H1 (cell line): ENCODE results near the gene LRTM2. TPM values are rescaled to one million over a fixed set of nuclear protein-coding genes. Genes with fewer than 3 reads are reported as not detected.

Source experiments
- CTCF ChIA-PET: fragments of 300-600 bp; sonication (Branson Sonifier 250); formaldehyde crosslinking; loops from one replicate; lab custom pipeline; 2021; ENCODE audit not compliant: partially characterized antibody; lab: Charles Lee
- POLR2A ChIA-PET: fragments of 300-600 bp; sonication (Branson Sonifier 250); formaldehyde crosslinking; loops from one replicate; lab custom pipeline; 2021; ENCODE audit warnings: inconsistent platforms; ENCODE audit not compliant: partially characterized antibody; lab: Charles Lee
- DNase-seq, 2 experiments: peaks; one replicate each; pipeline versions ENCODE4 v3.0.0 to v3.0.0-alpha.2; 2010 to 2022; ENCODE audit warnings: low spot score in 2 of 2, low read depth in 1 of 2, mixed read lengths in 1 of 2
- FAIRE-seq: peaks from 2 replicates; lab custom pipeline; 2011; peaks lifted over from hg19 to GRCh38; lab: Jason Lieb, UNC
- H2AFZ ChIP-seq: 2 replicates; pipeline ENCODE4 v1.8.1; 2012; ENCODE audit warnings: low read length, inconsistent platforms
- H2AK5ac ChIP-seq: 2 replicates; pipeline ENCODE4 v1.6.1; 2013; ENCODE audit warnings: low read depth, low read length
- H2BK120ac ChIP-seq: replicated peaks from 2 replicates; pipeline ENCODE3; 2013; ENCODE audit warnings: low read depth, low read length, inconsistent platforms
- H2BK12ac ChIP-seq: 2 replicates; pipeline ENCODE4 v1.6.1; 2013; ENCODE audit warnings: low read depth, low read length
- H2BK15ac ChIP-seq: 2 replicates; pipeline ENCODE4 v1.6.1; 2013; ENCODE audit warnings: low read length
- H2BK20ac ChIP-seq: 2 replicates; pipeline ENCODE4 v1.6.1; 2013; ENCODE audit warnings: low read length
- H2BK5ac ChIP-seq: 2 replicates; pipeline ENCODE4 v1.6.1; 2013; ENCODE audit warnings: low read depth, low read length
- H3K14ac ChIP-seq: 2 replicates; pipeline ENCODE4 v1.6.1; 2013; ENCODE audit warnings: inconsistent platforms; ENCODE audit not compliant: insufficient read length
- H3K18ac ChIP-seq: 2 replicates; pipeline ENCODE4 v1.6.1; 2013; ENCODE audit warnings: low read length; ENCODE audit errors: extremely low read depth
- H3K23ac ChIP-seq: 2 replicates; pipeline ENCODE4 v1.6.1; 2013; ENCODE audit warnings: inconsistent platforms; ENCODE audit not compliant: insufficient read length
- H3K23me2 ChIP-seq: 2 replicates; pipeline ENCODE4 v1.6.1; 2013; ENCODE audit warnings: low read depth, low read length
- H3K27ac ChIP-seq: 2 replicates; pipeline ENCODE4 v1.6.1; 2011; ENCODE audit warnings: low read depth, low read length, inconsistent platforms
- H3K27me3 ChIP-seq, 4 experiments: replicated peaks in 1 of 4; 1 replicate in 1 of 4; 2 replicates in 3 of 4; pipeline versions ENCODE4 v1.6.1 to v1.8.1; 2011 to 2013; ENCODE audit warnings: low read length in 3 of 4, mild to moderate bottlenecking in 3 of 4, inconsistent platforms in 2 of 4, mixed read lengths in 2 of 4, moderate library complexity in 1 of 4; ENCODE audit not compliant: control insufficient read depth in 3 of 4, insufficient read depth in 3 of 4; ENCODE audit errors: extremely low read depth in 1 of 4
- H3K36me3 ChIP-seq, 4 experiments: 2 replicates each; pipeline versions ENCODE4 v1.6.1 to v1.8.1; 2011 to 2013; ENCODE audit warnings: mild to moderate bottlenecking in 4 of 4, low read length in 3 of 4, moderate library complexity in 2 of 4, control low read depth in 1 of 4, inconsistent platforms in 1 of 4; ENCODE audit not compliant: insufficient read depth in 4 of 4, control insufficient read depth in 2 of 4
- H3K4ac ChIP-seq: replicated peaks from 2 replicates; pipeline ENCODE3; 2013; ENCODE audit warnings: low read length, low read depth, mixed read lengths, inconsistent platforms; ENCODE audit not compliant: insufficient read length
- H3K4me1 ChIP-seq, 4 experiments: replicated peaks in 1 of 4; 1 replicate in 1 of 4; 2 replicates in 3 of 4; pipeline versions ENCODE4 v1.6.1 to v1.8.1; 2011 to 2013; ENCODE audit warnings: low read length in 3 of 4, inconsistent platforms in 2 of 4, mixed read lengths in 1 of 4; ENCODE audit not compliant: insufficient read depth in 4 of 4, control insufficient read depth in 3 of 4
- H3K4me2 ChIP-seq, 2 experiments: 2 replicates each; pipeline versions ENCODE4 v1.6.1 to v1.8.1; 2011 to 2013; ENCODE audit warnings: low read depth in 2 of 2, low read length in 2 of 2, control low read depth in 1 of 2, inconsistent platforms in 1 of 2, mild to moderate bottlenecking in 1 of 2; ENCODE audit not compliant: insufficient read depth in 1 of 2
- H3K4me3 ChIP-seq, 4 experiments: fragments of 200-600, 300-600 bp in 1 of 4; sonication (generic), shearing (Covaris generic), sonication (Bioruptor Twin) in 1 of 4; 2 replicates each; pipeline versions ENCODE4 v1.5.1 to v1.8.1; 2011 to 2016; ENCODE audit warnings: low read length in 4 of 4, low read depth in 3 of 4, control low read depth in 2 of 4, inconsistent platforms in 2 of 4, mild to moderate bottlenecking in 2 of 4, mixed read lengths in 1 of 4, moderate library complexity in 1 of 4; ENCODE audit not compliant: insufficient read depth in 2 of 4; ENCODE audit errors: extremely low read depth in 1 of 4
- H3K56ac ChIP-seq: replicated peaks from 2 replicates; pipeline ENCODE3; 2013; ENCODE audit warnings: low read depth, mild to moderate bottlenecking, mixed read lengths, low read length, inconsistent platforms; ENCODE audit not compliant: insufficient read length
- H3K79me1 ChIP-seq: 2 replicates; pipeline ENCODE4 v1.6.1; 2013; ENCODE audit warnings: low read depth, low read length, control low read depth
- H3K79me2 ChIP-seq, 2 experiments: 2 replicates each; pipeline versions ENCODE4 v1.6.1 to v1.8.1; 2012 to 2013; ENCODE audit warnings: low read length in 2 of 2, mild to moderate bottlenecking in 2 of 2, inconsistent platforms in 1 of 2; ENCODE audit not compliant: insufficient read depth in 2 of 2, control insufficient read depth in 1 of 2
- H3K9ac ChIP-seq, 4 experiments: replicated peaks in 1 of 4; 1 replicate in 1 of 4; 2 replicates in 3 of 4; pipeline versions ENCODE4 v1.6.1 to v1.8.1; 2011 to 2013; ENCODE audit warnings: low read depth in 3 of 4, low read length in 3 of 4, control low read depth in 2 of 4, mild to moderate bottlenecking in 2 of 4, moderate library complexity in 2 of 4, inconsistent platforms in 1 of 4; ENCODE audit errors: extremely low read depth in 1 of 4
- H3K9me3 ChIP-seq, 2 experiments: 2 replicates each; pipeline versions ENCODE4 v1.6.1 to v1.8.1; 2012 to 2013; ENCODE audit warnings: mild to moderate bottlenecking in 2 of 2, moderate library complexity in 2 of 2, control low read depth in 1 of 2, inconsistent platforms in 1 of 2, low read depth in 1 of 2, low read length in 1 of 2, mixed read lengths in 1 of 2; ENCODE audit not compliant: insufficient read depth in 2 of 2
- H4K20me1 ChIP-seq, 2 experiments: replicated peaks in 1 of 2; 2 replicates each; pipeline versions ENCODE3 to v1.8.1; 2011 to 2013; ENCODE audit warnings: inconsistent platforms in 2 of 2, low read length in 2 of 2, mild to moderate bottlenecking in 1 of 2; ENCODE audit not compliant: insufficient read depth in 2 of 2, control insufficient read depth in 1 of 2
- H4K5ac ChIP-seq: 2 replicates; pipeline ENCODE4 v1.6.1; 2013; ENCODE audit warnings: low read length, low read depth, mixed read lengths, inconsistent platforms; ENCODE audit not compliant: insufficient read length
- H4K8ac ChIP-seq: 2 replicates; pipeline ENCODE4 v1.8.0; 2013; ENCODE audit warnings: mild to moderate bottlenecking, moderate library complexity, low read length, inconsistent platforms; ENCODE audit not compliant: insufficient read depth; ENCODE audit errors: extremely low read depth
- H4K91ac ChIP-seq: replicated peaks from 2 replicates; pipeline ENCODE3; 2013; ENCODE audit warnings: low read length, mixed read lengths, inconsistent platforms; ENCODE audit not compliant: insufficient read length
- BCL11A ChIP-seq, 2 experiments: IDR thresholded peaks; one replicate each; pipeline ENCODE4 v1.6.1; 2011; ENCODE audit warnings: low read depth in 2 of 2, low read length in 2 of 2, mild to moderate bottlenecking in 2 of 2
- CEBPB ChIP-seq: IDR thresholded peaks from 2 replicates; pipeline ENCODE4 v1.6.1; 2012; ENCODE audit warnings: low read depth, low read length
- KDM1A ChIP-seq: fragments of 200-600, 300-600 bp; sonication (generic); IDR thresholded peaks from 2 replicates; pipeline ENCODE4 v1.7.1; 2016; ENCODE audit warnings: mild to moderate bottlenecking, low read length, borderline replicate concordance
- NRF1 ChIP-seq: IDR thresholded peaks from 2 replicates; pipeline ENCODE4 v1.6.1; 2011; ENCODE audit warnings: mild to moderate bottlenecking, low read depth, low read length, improper control_type of control experiment
- RAD21 ChIP-seq, 2 experiments: IDR thresholded peaks in 1 of 2; conservative IDR thresholded peaks in 1 of 2; 2 replicates each; pipeline ENCODE4 v1.6.1; 2011; ENCODE audit warnings: low read depth in 2 of 2, low read length in 2 of 2, improper control_type of control experiment in 1 of 2, inconsistent platforms in 1 of 2, mild to moderate bottlenecking in 1 of 2, moderate library complexity in 1 of 2
- SP4 ChIP-seq: IDR thresholded peaks from 2 replicates; pipeline ENCODE4 v1.6.1; 2012; ENCODE audit warnings: low read length, inconsistent platforms
- USF2 ChIP-seq: IDR thresholded peaks from 2 replicates; pipeline ENCODE4 v1.6.1; 2011; ENCODE audit warnings: low read length, improper control_type of control experiment
- YY1 ChIP-seq: IDR thresholded peaks from 2 replicates; pipeline ENCODE4 v1.6.1; 2011; ENCODE audit warnings: low read depth, mild to moderate bottlenecking, low read length
- WGBS, 2 experiments: shearing (Covaris generic) in 1 of 2; methylation state at CpG; one replicate each; pipeline versions ENCODE4 v1.1.6 to v1.1.7; 2013 to 2015; ENCODE audit warnings: low lambda C conversion rate in 2 of 2, mixed read lengths in 2 of 2, inconsistent platforms in 1 of 2, low coverage in 1 of 2, missing lambda C conversion rate in 1 of 2; ENCODE audit not compliant: insufficient replicate concordance in 2 of 2, insufficient coverage in 1 of 2, insufficient read length in 1 of 2; ENCODE audit errors: extremely low coverage in 1 of 2, missing lambda C conversion rate in 1 of 2; 5-methylcytosine and 5-hydroxymethylcytosine counted together
- polyA plus RNA-seq, 7 experiments: library from polyadenylated mRNA; depleted of rRNA in 3 of 7; stranded (reverse) in 5 of 7; unstranded in 2 of 7; fragments of >200 nt in 5 of 7; fragments of 200-250 nt in 2 of 7; gene quantifications; 1 replicate in 5 of 7; 2 replicates in 1 of 7; 4 replicates in 1 of 7; pipeline versions ENCODE4 v1.2.1 to v1.2.3, GENCODE V29; 2011 to 2013; ENCODE audit warnings: missing spikeins in 2 of 7, mixed read lengths in 2 of 7
- total RNA-seq: library from RNA; stranded (reverse); fragmentation: NEBNext Ultra II Directional; extraction: Animal tissue kit (Norgen Biotek cat#: 25700); gene quantifications from 2 replicates; pipeline ENCODE4 v1.2.1, GENCODE V29; 2021
- TF ChIP-seq, protein P1 (sequence below): IDR thresholded peaks from 2 replicates; pipeline ENCODE4 v1.6.1; 2012; ENCODE audit warnings: low read length, inconsistent platforms

Gene LRTM2
- total and polyA plus RNA-seq, 2 of the 8 experiments (the other 6 are each of a cell fraction or from before 2014, with no cell fraction given): 0.06 TPM; not detected in 1

DNA sequence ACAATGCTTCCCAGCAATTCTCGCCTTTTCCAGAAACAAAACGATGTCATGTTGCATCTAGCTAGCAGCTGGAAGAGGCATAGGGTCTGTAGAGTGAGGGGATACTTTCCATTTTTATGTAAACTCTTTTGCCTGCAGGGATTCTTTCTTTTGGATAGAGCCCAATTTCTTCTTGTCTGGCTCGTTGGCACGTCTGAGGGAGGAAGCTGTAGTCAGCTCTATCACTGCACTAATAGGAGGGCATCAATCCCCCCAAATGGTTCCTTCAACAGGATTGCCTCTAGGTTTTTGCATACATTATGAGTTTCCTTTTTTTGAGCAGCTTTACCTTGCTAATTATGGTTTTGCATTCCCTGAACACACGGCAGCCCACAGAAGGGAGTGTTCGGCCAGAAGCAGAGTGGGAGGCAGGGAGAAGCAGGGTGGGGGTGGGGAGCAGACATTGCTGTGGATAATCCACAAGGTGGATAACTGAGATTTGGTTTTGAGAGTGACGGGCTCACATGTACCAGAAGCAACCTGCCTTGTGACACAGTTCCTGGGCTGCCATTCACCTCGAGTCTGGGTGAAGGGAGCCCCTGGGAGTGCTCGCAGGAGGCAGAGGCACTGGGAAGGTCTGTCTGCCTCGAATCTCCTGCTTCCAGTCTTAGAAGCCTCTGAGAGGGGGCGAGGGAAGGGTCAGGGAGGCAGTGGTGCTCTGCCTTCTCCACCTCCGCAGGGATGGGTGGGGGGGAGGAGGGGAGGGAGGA lies 24.5 kb downstream of the LRTM2 start:
- Histone ChIP-seq H3K23ac (no peak overlapping the region), H3K9me3 (no peaks in the 10 kb centered on the region), H3K9ac (no peak overlapping the region), H4K20me1 (no peaks in the 10 kb centered on the region), H3K23me2 (no peaks in the 10 kb centered on the region), H2BK12ac (0 out of 2 replicates have a peak overlapping the region, but pooled peaks have one; percentile 17), H2AK5ac (no peak overlapping the region), H3K27ac (no peak overlapping the region), H2AFZ (no peak overlapping the region), H3K36me3 (no peaks in the 10 kb centered on the region), H2BK15ac (no peak overlapping the region; the same call in 1 of the 2 replicates), H3K18ac (no peak overlapping the region), H4K91ac (no peak overlapping the region), H3K14ac (no peak overlapping the region), H3K4ac (no peak overlapping the region), H3K79me1 (no peaks in the 10 kb centered on the region), H3K4me1 (peaks cover 0 to 17% (median 6%) of the 10 kb centered on the region in 4 experiments; a peak in 6 of 7 replicates), H2BK20ac (no peak overlapping the region), H3K4me2 (peak overlapping the region; percentile 2 to 15; a peak in 2 of 4 replicates), H3K56ac (no peak overlapping the region), H4K8ac (0 out of 2 replicates have a peak overlapping the region, but pooled peaks have one; percentile 1), H3K27me3 (no peaks in the 10 kb centered on the region), H3K4me3 (no peak overlapping the region), H2BK120ac (no peak overlapping the region), H2BK5ac (no peak overlapping the region), H3K79me2 (no peaks in the 10 kb centered on the region), H4K5ac (no peak overlapping the region)
- FAIRE-seq (peak; percentile 19), DNase-seq (peak in 1 of 2 experiments; percentile 43)
- CTCF ChIA-PET: interaction anchor here (1.0 to 2.9 kb wide), 3 partner anchors 12 to 188 kb away, joined by 3 to 11 read pairs (median 4); no protein-coding TSS in a partner anchor
- 59% methylated on average over 10 of the region's 12 CpGs; no CpG with 5 or more reads in 1 of the 2 experiments for whole genome bisulfite sequencing, 2 experiments
- POLR2A ChIA-PET: no interaction called here
- TF ChIP-seq NRF1: no peak
- TF ChIP-seq RAD21 (IDR thresholded peaks at IDR 0.05 in 1 of 2, conservative IDR thresholded peaks at IDR 0.05 in 1 of 2; ENCODE audit: low read depth in 2 of 2, low read length in 2 of 2): no peak
- TF ChIP-seq, protein P1, sequence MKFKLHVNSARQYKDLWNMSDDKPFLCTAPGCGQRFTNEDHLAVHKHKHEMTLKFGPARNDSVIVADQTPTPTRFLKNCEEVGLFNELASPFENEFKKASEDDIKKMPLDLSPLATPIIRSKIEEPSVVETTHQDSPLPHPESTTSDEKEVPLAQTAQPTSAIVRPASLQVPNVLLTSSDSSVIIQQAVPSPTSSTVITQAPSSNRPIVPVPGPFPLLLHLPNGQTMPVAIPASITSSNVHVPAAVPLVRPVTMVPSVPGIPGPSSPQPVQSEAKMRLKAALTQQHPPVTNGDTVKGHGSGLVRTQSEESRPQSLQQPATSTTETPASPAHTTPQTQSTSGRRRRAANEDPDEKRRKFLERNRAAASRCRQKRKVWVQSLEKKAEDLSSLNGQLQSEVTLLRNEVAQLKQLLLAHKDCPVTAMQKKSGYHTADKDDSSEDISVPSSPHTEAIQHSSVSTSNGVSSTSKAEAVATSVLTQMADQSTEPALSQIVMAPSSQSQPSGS: no peak
- TF ChIP-seq BCL11A (IDR thresholded peaks at IDR 0.05; ENCODE audit: low read depth in 2 of 2, low read length in 2 of 2): no peak
- TF ChIP-seq USF2: no peak
- no peak for TF ChIP-seq KDM1A
- TF ChIP-seq YY1: no peak
- TF ChIP-seq SP4: no peak
- TF ChIP-seq CEBPB: no peak
